ENCODE data around the gene TMEM207. TPM values are rescaled to one million over a fixed set of nuclear protein-coding genes. Genes with fewer than 3 reads are reported as not detected.
A peak's percentile ranks its signal among the peaks of the same experiment; 100 is the strongest.

Gene TMEM207
- total and polyA plus RNA-seq, 2 donors (not counting 1 experiment from before 2014, with no cell fraction given), result not detected

DNA sequence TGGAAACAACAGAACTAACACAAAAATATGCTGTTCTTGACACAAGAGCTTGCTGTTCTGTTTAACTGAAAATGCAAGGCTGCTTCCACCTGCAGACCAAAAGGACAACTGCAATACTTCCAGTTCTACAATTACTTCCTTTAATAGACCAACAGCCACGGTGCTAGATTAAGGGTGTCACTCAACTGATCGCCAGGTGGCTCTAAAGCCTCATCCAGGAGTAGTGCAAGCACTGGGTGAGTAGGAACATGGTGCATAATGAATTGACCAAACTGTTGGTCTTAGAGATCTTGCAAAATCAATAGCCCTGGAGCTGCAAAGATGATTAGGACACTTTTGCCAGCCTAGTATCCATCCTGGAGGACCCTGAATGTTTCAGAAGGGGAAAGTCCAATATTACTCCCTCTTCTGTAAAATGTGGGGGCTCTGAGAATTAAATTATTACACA, 65.4 kb downstream of the TMEM207 start:
- H4K20me1 ChIP-seq (ENCODE audit: control insufficient read depth, extremely low read depth, insufficient read depth, low read length), result no peaks in the 10 kb centered on the region
- no peak overlapping the region for H2AFZ ChIP-seq (ENCODE audit: low read length)
- H3K27ac ChIP-seq (ENCODE audit: insufficient read depth, low read length), result no peak overlapping the region
- peaks cover 7% of the 10 kb centered on the region for H3K4me1 ChIP-seq (ENCODE audit: control insufficient read depth, extremely low read depth, insufficient read depth, low read length)
- DNase-seq (ENCODE audit: low read depth in 2 of 2), result peak; percentile 57 to 61
- H3K4me2 ChIP-seq (ENCODE audit: extremely low read depth, insufficient read depth, low read length), result no peak overlapping the region
- TF ChIP-seq CTCF (conservative IDR thresholded peaks at IDR 0.05 in 1 of 2, IDR thresholded peaks at IDR 0.05 in 1 of 2; ENCODE audit: low read depth in 1 of 2, low read length in 2 of 2), result peak; percentile 46 to 49
- no peak for TF ChIP-seq EZH2 (IDR thresholded peaks at IDR 0.05; ENCODE audit: low read length, missing control alignments)
- H3K79me2 ChIP-seq (ENCODE audit: control insufficient read depth, insufficient read depth, low read length), result no peaks in the 10 kb centered on the region
- no peaks in the 10 kb centered on the region for H3K27me3 ChIP-seq (ENCODE audit: control insufficient read depth, insufficient read depth, low read length)
- H3K9ac ChIP-seq (ENCODE audit: insufficient read depth, low read length), result no peak overlapping the region
- no peak overlapping the region for H3K4me3 ChIP-seq (replicated peaks in 1 of 4; ENCODE audit: control extremely low read depth in 1 of 4, insufficient read depth in 1 of 4, low read depth in 3 of 4, low read length in 4 of 4)
- H3K9me3 ChIP-seq (ENCODE audit: control insufficient read depth, insufficient read depth, low read depth, low read length), result no peaks in the 10 kb centered on the region
- no peaks in the 10 kb centered on the region for H3K36me3 ChIP-seq (ENCODE audit: control insufficient read depth, insufficient read depth, low read length)

- no peaks in the 10 kb centered on the region for H3K9me3 ChIP-seq (ENCODE audit: control insufficient read depth, insufficient read depth, low read depth, low read length)
- no peaks in the 10 kb centered on the region for H3K36me3 ChIP-seq (ENCODE audit: control insufficient read depth, insufficient read depth, low read length)
- H3K79me2 ChIP-seq (ENCODE audit: control insufficient read depth, insufficient read depth, low read length), result no peaks in the 10 kb centered on the region
- peak; percentile 42 to 91 for DNase-seq (ENCODE audit: low read depth in 2 of 2)
- no peak overlapping the region for H3K9ac ChIP-seq (ENCODE audit: insufficient read depth, low read length)
- H3K27ac ChIP-seq (ENCODE audit: insufficient read depth, low read length), result no peak overlapping the region
- H3K4me3 ChIP-seq (replicated peaks in 1 of 4; ENCODE audit: control extremely low read depth in 1 of 4, insufficient read depth in 1 of 4, low read depth in 3 of 4, low read length in 4 of 4), result no peak overlapping the region
- H2AFZ ChIP-seq (ENCODE audit: low read length), result no peak overlapping the region
- no peaks in the 10 kb centered on the region for H4K20me1 ChIP-seq (ENCODE audit: control insufficient read depth, extremely low read depth, insufficient read depth, low read length)
- H3K27me3 ChIP-seq (ENCODE audit: control insufficient read depth, insufficient read depth, low read length), result no peaks in the 10 kb centered on the region
- TF ChIP-seq CTCF (conservative IDR thresholded peaks at IDR 0.05 in 1 of 2, IDR thresholded peaks at IDR 0.05 in 1 of 2; ENCODE audit: low read depth in 1 of 2, low read length in 2 of 2), result no peak
- TF ChIP-seq EZH2 (IDR thresholded peaks at IDR 0.05; ENCODE audit: low read length, missing control alignments), result no peak
- peaks cover 7% of the 10 kb centered on the region for H3K4me1 ChIP-seq (ENCODE audit: control insufficient read depth, extremely low read depth, insufficient read depth, low read length)
- no peak overlapping the region for H3K4me2 ChIP-seq (ENCODE audit: extremely low read depth, insufficient read depth, low read length)
Observed at GRCh38 chr3:190382082-190382481, 67.6 kb downstream of the TMEM207 start.

DNA sequence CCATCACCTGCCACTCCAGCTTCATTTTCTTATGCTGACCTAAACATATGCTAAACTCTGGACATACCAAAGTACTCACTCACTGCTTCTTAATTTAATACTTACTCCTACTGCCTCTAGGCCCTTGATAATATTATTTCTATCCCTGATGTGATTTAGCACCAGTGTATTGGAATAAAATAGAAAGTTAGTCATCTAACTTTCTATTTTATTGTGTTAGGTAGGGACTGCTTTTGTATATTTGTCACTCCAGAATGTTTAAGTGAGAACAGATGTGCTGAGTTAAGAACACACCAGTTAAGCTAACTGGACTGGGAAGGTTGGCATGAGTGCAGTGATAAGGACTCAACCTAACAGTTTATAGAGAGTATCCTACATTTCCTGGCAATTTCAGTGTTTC, 68.3 kb downstream of the TMEM207 start:
- H3K79me2 ChIP-seq (ENCODE audit: control insufficient read depth, insufficient read depth, low read length), result no peaks in the 10 kb centered on the region
- H2AFZ ChIP-seq (ENCODE audit: low read length), result no peak overlapping the region
- H3K9me3 ChIP-seq (ENCODE audit: control insufficient read depth, insufficient read depth, low read depth, low read length), result no peaks in the 10 kb centered on the region
- H3K4me1 ChIP-seq (ENCODE audit: control insufficient read depth, extremely low read depth, insufficient read depth, low read length), result peaks cover 7% of the 10 kb centered on the region
- no peak for TF ChIP-seq EZH2 (IDR thresholded peaks at IDR 0.05; ENCODE audit: low read length, missing control alignments)
- no peak for TF ChIP-seq CTCF (conservative IDR thresholded peaks at IDR 0.05 in 1 of 2, IDR thresholded peaks at IDR 0.05 in 1 of 2; ENCODE audit: low read depth in 1 of 2, low read length in 2 of 2)
- no peaks in the 10 kb centered on the region for H4K20me1 ChIP-seq (ENCODE audit: control insufficient read depth, extremely low read depth, insufficient read depth, low read length)
- no peak overlapping the region for H3K4me3 ChIP-seq (replicated peaks in 1 of 4; ENCODE audit: control extremely low read depth in 1 of 4, insufficient read depth in 1 of 4, low read depth in 3 of 4, low read length in 4 of 4)
- no peaks in the 10 kb centered on the region for H3K36me3 ChIP-seq (ENCODE audit: control insufficient read depth, insufficient read depth, low read length)
- no peak overlapping the region for H3K27ac ChIP-seq (ENCODE audit: insufficient read depth, low read length)
- H3K9ac ChIP-seq (ENCODE audit: insufficient read depth, low read length), result no peak overlapping the region
- DNase-seq (ENCODE audit: low read depth in 2 of 2), result peak in 1 of 2 donors; percentile 56
- no peak overlapping the region for H3K4me2 ChIP-seq (ENCODE audit: extremely low read depth, insufficient read depth, low read length)
- no peaks in the 10 kb centered on the region for H3K27me3 ChIP-seq (ENCODE audit: control insufficient read depth, insufficient read depth, low read length)
